Mammary epithelial cell (primary cell): ENCODE data around the gene ECSIT.

Source experiments
- CTCF ChIP-seq, 2 donors: IDR thresholded peaks in 1 of 2; conservative IDR thresholded peaks in 1 of 2; 2 replicates each; pipeline ENCODE4 v1.5.1; 2011 to 2012; ENCODE audit warnings: inconsistent platforms in 2 of 2, low read length in 2 of 2, mild to moderate bottlenecking in 2 of 2, control low read depth in 1 of 2, low read depth in 1 of 2; ENCODE audit not compliant: insufficient read depth in 1 of 2; ENCODE audit errors: extremely low read depth in 1 of 2
- EZH2 ChIP-seq: IDR thresholded peaks from 2 replicates; pipeline ENCODE4 v1.6.1; 2012; ENCODE audit warnings: low read length, inconsistent platforms, borderline replicate concordance

- TF ChIP-seq CTCF (conservative IDR thresholded peaks at IDR 0.05 in 1 of 2, IDR thresholded peaks at IDR 0.05 in 1 of 2; ENCODE audit: extremely low read depth in 1 of 2, insufficient read depth in 1 of 2, low read depth in 1 of 2, low read length in 2 of 2) (no peak), EZH2 (no peak)
These were observed 43.6 kb downstream of the ECSIT start for GRCh38 chr19:11485245-11485837.
